Raji (cell line): Measurements from ENCODE around the gene SPDEF.

Experiments used
- POLR2A ChIP-seq: IDR thresholded peaks from 2 replicates; pipeline ENCODE4 v1.6.1; 2011; ENCODE audit warnings: low read depth, low read length, control low read depth; ENCODE audit not compliant: insufficient read depth

The SPDEF gene

DNA sequence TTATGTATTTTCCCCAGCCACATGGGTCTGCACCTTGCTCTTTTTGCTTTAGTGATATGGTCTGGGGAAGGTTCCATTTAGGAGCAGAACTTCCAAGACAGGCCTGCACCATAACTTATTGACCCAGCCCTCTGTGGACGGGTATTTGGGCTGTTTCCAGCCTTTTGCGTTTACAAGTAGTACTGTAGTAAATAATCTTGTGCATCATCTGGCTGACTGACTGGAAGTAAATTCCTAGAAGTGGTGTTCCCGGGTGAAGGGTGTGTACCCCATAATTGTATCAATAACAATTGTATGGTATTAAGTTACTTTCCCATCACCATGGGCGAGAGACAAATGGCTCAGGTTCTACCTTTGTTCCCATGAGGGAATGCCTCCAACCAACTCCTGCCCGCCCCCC lies 31.6 kb downstream of the SPDEF start:
- no peak for TF ChIP-seq POLR2A

DNA sequence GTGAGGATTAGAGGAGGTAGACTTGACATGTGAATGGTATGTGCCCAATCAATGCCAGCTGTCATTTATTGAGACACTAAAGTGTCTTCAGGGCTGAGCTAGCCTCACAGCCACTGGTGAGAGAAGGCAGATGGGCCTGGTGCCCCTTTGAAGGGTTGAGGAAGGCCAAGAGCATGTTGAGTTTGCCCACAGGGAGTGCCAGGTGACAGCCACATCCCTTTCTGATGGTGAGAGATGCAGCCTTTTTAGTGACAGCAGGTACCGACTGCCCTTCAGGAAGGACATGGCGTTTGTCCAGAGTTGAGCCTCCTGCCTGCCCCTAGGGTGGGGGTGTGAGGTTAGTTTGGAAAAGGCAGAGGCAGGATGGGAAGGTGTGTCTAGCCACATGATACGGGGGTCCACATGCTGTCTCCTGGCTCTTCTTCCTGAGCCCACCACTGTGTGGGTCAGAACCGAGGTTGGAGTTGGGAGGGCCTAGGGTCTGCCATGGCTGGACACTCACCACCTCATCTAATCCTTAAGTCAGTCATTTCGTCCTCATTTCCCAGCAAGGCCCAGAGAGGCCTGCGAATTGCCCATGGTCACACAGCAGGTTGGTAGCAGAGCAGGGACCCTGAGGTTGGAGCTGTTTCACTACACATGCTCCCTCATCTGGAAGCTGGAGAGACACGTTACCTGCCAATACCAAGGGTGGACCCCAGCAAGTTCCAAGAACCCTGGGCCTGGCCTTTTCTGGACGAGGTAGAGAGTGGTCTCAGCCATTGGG lies 32.5 kb downstream of the SPDEF start:
- TF ChIP-seq POLR2A: no peak

DNA sequence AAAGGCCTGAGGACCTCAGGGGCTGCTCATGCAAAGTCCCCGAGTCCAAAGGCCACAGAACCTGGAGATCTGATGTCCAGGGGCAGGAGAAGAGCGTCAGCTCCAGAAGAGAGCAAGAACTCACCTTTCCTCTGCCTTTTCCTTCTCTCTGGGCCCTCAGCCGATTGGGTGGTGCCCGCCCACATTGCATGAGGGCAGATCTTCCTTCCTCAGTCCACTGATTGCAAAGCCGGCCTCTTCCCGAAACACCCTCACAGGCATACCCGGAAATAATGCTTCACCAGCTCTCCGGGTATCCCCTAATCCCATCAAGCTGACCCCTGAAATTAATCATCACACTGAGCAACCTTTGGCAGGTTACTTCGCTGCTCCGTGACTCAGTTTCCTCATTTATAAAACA lies 33.4 kb downstream of the SPDEF start:
- no peak for TF ChIP-seq POLR2A

DNA sequence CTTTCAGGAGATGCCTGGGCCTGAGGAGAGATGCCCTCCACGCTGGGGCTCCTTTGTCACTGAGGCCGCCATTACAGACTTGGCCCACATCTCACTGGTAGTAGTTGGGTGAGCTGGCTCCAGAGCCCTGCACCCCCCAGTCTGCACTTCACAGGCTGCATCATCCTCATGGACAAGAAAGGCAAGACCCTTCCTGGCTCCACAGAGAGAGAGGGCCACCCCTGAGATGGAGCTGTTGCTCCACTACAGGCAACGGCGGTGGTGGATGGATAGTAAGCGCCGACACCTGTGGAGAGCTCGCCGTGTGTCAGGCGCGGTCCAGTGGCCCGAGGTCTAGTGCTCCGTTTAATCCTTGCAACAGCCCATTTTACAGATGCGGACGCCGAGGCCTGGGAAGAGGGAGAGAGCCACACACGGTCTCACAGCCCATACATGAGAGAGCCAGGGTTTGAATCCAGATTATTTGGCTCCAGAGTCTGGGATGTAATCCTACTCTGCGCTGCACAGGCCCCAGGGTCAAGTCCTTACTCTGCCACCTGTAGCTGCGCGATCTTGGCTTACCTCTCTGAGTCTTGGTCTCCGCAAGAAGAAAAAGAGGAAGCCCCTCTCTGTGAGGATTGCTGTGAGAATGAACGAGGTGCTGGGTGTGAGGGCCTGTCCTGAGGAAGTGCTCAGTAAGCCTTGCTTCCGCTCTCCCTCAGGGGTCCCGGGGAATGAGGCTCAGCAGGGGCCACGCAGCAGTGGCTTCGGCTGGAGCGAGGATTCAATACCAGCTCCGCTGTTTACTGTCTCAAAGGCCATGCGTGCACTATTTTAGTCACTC lies 34.5 kb downstream of the SPDEF start:
- no peak for TF ChIP-seq POLR2A

DNA sequence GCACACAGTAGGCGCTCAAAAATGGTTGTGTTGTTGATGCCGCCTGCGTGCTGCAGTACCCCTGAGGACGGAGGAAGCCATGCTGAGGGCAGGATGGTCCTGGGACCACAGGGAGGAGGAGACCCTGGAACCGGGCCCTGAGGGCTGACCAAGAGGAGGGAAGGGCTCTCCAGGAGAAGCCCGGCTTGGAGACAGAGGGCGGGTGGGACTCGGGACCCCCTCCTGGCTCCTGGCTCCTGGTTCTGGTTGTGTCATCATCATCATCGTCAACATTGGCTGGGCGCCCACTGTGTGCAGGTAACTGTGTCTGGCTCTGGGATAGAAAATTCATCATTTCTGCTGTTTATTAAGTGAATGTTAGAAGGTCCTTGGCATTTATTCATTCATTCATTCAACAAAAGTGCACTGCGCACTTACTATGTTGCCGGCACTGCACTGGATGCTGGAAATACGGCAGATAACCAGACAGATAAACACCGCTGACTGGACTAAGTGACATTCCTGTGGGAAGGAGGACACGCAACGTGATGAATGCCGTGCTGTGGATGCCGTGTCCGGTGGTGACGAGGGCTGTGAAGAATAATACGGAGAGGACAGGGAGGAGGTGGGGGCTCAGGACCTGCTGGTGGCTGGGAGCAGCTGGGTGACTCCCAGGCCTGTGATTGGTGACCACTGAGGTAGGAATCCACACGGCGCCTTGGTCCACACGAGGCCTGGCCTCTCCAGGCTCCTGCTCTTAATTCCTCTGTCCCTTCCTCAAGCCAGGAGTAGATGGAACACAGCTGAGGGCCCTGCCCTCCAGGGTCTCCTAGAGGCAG lies 35.3 kb downstream of the SPDEF start:
- TF ChIP-seq POLR2A: no peak

DNA sequence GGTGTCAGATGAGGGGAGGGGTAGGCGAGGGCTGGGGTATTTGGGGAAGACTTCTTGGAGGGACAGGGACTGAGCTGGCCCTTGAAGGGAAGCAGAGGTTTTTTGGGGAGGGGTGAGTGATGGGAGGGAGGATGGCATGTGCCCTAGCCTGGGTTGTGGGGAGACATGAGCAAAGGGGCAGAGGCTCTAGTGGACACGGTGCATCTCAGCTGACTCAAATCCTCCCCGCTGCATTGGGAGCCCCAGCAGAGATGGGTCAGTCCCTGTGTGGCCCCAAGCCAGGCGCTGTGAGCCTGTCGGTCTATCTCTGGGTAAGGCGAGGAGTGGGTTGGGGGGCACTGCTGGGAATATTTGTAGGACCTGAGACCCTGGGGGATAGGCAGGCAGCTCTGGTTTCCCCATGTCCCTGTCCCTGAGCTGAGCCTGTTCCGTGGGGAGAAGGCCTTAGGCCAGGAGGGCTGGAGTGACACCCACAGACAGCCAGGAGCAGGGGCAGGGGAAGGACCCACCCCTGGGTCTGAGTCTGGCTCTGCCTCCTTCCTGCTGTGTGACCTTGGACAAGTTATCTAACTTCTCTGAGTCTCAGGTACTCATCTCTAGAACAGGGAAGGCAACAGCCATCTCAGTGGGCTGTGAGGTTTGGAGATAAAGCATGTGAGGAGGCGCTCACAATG lies 36.0 kb downstream of the SPDEF start:
- no peak for TF ChIP-seq POLR2A

DNA sequence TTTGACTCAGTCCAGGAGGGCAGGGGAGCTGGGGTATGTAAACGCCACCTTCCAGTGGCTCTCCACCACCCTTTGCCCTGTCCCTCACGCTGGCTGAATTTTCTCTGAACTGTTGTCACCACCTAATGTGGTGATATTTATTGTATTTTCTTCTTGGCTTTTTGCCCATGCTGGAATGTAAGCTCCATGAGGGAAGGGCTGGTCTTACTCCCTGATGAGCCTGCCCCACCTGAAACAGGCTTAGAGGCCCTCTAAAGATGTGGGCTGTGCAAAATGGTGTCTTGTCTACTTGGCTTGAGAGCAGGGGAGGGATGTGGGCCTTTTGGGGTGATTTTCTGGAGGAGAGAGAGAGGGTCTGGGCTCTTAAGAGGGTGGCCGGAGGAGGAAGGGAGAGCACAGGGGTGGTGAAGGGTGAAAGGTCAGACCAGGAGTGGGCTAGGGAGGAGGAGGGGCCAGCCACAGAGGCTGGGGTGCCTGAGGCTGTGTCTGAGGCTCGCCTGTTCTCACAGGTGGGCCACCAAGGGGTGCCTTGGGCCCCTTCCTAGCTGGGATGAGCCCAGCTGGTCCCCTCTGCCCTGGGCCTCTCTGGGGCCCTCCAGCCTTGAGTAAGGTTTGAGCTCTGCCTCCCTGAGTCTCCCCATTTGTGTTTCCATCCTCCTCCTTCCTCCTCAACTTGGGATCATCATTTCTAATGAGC lies 37.3 kb downstream of the SPDEF start:
- TF ChIP-seq POLR2A: no peak

DNA sequence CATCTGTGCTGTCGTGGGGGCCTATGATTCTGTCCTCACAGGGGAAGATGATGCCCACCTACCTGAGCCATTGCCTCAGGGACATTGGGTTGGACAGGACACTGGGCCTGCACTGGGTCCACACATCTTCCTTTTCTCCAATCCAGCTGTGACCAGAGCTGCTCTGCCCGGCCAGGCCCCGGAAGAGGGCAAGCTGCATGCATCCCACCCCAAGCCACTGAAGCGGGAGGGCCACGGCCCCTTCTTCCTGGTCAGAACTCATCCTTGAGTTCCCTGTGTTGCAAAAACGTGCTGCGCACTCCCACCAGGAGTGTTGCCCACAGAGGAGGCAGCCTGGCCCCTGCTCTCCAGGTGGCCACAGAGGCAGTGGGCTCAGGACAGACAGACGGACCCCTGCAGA lies 38.2 kb downstream of the SPDEF start:
- TF ChIP-seq POLR2A: no peak

DNA sequence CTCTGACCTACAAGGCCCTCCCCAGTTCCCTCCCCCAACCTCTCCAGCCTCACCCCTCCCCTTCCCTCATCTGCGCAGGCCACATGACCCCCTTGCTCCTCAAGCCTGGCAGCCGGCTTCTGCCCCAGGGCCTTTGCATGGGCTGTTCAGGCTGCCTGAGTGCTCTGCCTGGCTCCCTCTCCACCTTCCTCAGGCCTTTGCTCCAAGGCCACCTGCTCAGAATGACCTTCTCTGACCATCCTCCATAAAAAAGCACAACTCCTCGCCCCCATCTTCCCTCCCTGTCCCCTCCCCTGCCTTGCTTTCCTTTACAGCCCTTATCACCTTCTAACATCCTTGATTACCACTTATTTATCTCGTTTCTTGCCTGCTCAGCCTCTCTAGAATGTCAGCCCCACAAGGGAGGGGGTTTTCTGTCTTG lies 38.7 kb downstream of the SPDEF start:
- TF ChIP-seq POLR2A: no peak

DNA sequence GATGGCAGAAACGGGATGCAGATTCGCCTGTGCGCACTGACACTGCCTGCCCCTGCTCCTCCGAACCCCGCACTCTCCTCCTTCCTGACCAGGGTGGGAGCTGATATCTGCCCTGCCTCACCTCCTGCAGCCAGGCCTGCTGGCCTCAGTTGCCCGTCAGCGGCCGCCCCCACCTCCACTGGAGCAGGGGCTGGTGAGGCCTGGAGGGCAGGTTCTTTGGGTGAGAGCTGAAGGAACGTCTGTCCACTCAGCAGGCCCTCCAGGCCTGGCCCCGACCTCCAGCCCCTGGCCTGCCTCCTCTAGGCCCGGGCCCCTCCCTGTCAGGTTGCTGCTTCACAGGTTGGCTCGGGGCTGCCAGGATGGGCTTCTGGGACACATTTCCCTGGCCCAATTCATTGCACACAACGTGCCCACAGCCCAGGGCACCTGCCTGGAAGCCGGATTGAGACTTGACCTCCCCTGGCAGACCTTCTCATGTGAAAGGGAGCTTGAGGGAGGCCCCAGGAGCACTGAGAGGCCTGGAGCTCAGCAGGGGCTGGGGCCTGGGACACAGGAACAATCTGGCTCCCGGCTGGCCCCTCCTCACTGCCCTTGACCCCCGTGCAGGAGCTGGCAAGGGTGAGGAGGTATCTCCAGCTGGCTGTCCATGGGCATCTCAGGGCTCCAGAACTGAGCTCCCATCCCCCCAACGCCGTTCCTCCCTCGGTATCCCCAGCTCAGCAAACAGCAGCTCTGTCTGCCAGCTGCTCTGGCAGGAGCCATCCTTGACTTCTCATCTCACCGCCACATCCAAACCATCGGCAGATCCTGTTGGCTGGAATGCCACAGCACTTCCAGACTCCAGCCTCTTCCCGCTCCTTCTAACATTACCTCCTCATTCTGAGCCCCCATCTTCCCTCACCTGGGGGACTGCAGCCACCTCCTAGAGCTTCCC lies 39.5 kb downstream of the SPDEF start:
- no peak for TF ChIP-seq POLR2A

DNA sequence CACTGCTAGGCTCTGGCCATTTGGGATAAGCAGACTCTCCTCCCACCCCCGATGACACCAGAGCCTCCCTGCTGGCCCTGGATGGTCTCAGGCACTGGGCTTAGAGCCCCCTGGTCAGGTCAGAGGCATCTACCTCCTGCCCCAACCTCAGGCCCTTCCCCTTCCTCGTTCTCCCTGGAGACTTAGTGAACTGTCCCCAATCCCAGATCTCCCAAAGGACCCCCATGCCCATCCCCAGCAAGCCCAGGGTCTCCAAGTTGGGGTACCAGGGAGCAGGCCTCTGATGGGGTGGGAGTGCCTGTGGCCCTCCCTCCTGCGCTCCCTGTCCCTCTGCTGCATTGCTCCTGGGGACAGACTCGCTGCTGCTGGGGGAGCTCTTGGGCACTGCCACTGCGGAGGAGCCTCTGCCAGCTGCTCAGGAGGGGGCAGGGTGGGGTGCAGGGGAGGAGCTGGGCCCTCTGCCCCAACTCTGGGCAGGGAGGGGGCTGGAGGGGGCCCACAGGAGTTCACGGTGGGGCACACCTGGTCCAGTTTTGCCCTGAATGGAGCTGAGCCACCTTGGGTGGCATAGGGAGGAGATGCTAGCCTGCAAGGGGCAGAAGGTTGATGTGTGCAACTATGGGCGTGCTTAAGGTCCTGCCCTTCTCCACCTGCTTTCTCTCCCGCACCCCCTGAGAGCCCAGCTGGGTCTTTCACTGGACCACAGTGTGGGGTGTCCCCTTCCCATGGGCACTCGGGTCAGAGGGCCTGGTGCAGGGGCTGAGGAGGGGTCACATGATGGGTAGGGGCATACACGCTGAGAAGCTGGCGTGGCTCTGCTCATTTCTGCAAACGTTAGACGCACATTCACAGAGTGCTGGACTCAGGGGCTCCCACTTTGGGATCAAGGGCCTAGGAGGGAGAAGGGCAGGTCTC lies 40.4 kb downstream of the SPDEF start:
- TF ChIP-seq POLR2A: no peak
